H1 (cell line): ENCODE measurements around the gene CCDC196. TPM values are rescaled to one million over a fixed set of nuclear protein-coding genes. Genes with fewer than 3 reads are reported as not detected.

Source experiments
- POLR2A ChIP-seq, 2 experiments: IDR thresholded peaks; 1 replicate in 1 of 2; 2 replicates in 1 of 2; pipeline ENCODE4 v1.6.1; 2011; ENCODE audit warnings: low read depth in 2 of 2, low read length in 2 of 2, mild to moderate bottlenecking in 2 of 2; ENCODE audit errors: control extremely low read depth in 1 of 2
- USF2 ChIP-seq: IDR thresholded peaks from 2 replicates; pipeline ENCODE4 v1.6.1; 2011; ENCODE audit warnings: low read length, improper control_type of control experiment
- polyA plus RNA-seq, 7 experiments: library from polyadenylated mRNA; depleted of rRNA in 3 of 7; stranded (reverse) in 5 of 7; unstranded in 2 of 7; fragments of >200 nt in 5 of 7; fragments of 200-250 nt in 2 of 7; gene quantifications; 1 replicate in 5 of 7; 2 replicates in 1 of 7; 4 replicates in 1 of 7; pipeline versions ENCODE4 v1.2.1 to v1.2.3, GENCODE V29; 2011 to 2013; ENCODE audit warnings: missing spikeins in 2 of 7, mixed read lengths in 2 of 7
- total RNA-seq: library from RNA; stranded (reverse); fragmentation: NEBNext Ultra II Directional; extraction: Animal tissue kit (Norgen Biotek cat#: 25700); gene quantifications from 2 replicates; pipeline ENCODE4 v1.2.1, GENCODE V29; 2021

CCDC196 gene
- total and polyA plus RNA-seq, 2 of the 8 experiments (the other 6 are each of a cell fraction or from before 2014, with no cell fraction given) = not detected

DNA sequence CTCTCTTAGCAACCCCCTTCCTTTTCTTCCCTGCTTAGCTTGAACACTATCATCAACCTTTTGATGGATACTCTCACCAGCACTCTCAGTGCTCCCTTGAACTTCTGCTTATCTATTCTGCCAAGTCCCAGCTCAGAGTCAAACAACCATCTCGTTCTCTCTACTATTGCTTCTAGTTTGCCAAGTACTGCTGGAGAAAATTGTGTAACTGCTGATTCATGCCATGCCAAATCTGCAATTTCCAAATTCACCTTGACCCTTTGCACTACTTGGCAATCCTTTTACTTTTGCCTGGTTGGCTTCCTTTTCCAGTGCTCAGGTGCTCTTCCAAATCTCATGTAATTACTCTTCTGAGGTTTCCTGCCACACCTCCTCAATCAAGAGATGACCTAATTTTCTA, 2.8 kb upstream of the CCDC196 start (continued):
- TF ChIP-seq USF2 (no peak), POLR2A (IDR thresholded peaks at IDR 0.05; ENCODE audit: control extremely low read depth in 1 of 2, low read depth in 2 of 2, low read length in 2 of 2) (no peak)
